Endothelial cell of umbilical vein (primary cell): ENCODE results near the gene UVSSA.

Experiments
- EZH2 ChIP-seq: IDR thresholded peaks from 2 replicates; pipeline ENCODE4 v1.6.1; 2012; ENCODE audit warnings: borderline replicate concordance, low read depth, mild to moderate bottlenecking, moderate library complexity, low read length, inconsistent platforms; ENCODE audit not compliant: severe bottlenecking
- JUN ChIP-seq: IDR thresholded peaks from 2 replicates; pipeline ENCODE4 v1.6.1; 2011; ENCODE audit warnings: borderline replicate concordance, low read depth; ENCODE audit not compliant: insufficient read length, insufficient read depth
- MAX ChIP-seq: IDR thresholded peaks from 2 replicates; pipeline ENCODE4 v1.6.1; 2011; ENCODE audit not compliant: insufficient read depth, insufficient read length
- MYC ChIP-seq: IDR thresholded peaks from one replicate; pipeline ENCODE4 v1.6.1; 2011; ENCODE audit warnings: mild to moderate bottlenecking, low read depth, low read length
- POLR2A ChIP-seq: IDR thresholded peaks from 2 replicates; pipeline ENCODE4 v1.6.1; 2012; ENCODE audit warnings: low read depth, mild to moderate bottlenecking, control low read depth, low read length
- POLR2AphosphoS5 ChIP-seq: IDR thresholded peaks from 2 replicates; pipeline ENCODE4 v1.6.1; 2012; ENCODE audit warnings: low read depth, mild to moderate bottlenecking, control low read depth, low read length, moderate library complexity; ENCODE audit not compliant: insufficient read depth
- TF ChIP-seq, protein P1 (sequence below), 2 donors: IDR thresholded peaks; 1 replicate in 1 of 2; 2 replicates in 1 of 2; pipeline ENCODE4 v1.5.1; 2011; ENCODE audit warnings: low read length in 2 of 2, mild to moderate bottlenecking in 2 of 2, moderate library complexity in 2 of 2, control low read depth in 1 of 2, inconsistent platforms in 1 of 2, low read depth in 1 of 2; ENCODE audit not compliant: insufficient read depth in 1 of 2; ENCODE audit errors: extremely low read depth in 1 of 2

- TF ChIP-seq, protein P1, sequence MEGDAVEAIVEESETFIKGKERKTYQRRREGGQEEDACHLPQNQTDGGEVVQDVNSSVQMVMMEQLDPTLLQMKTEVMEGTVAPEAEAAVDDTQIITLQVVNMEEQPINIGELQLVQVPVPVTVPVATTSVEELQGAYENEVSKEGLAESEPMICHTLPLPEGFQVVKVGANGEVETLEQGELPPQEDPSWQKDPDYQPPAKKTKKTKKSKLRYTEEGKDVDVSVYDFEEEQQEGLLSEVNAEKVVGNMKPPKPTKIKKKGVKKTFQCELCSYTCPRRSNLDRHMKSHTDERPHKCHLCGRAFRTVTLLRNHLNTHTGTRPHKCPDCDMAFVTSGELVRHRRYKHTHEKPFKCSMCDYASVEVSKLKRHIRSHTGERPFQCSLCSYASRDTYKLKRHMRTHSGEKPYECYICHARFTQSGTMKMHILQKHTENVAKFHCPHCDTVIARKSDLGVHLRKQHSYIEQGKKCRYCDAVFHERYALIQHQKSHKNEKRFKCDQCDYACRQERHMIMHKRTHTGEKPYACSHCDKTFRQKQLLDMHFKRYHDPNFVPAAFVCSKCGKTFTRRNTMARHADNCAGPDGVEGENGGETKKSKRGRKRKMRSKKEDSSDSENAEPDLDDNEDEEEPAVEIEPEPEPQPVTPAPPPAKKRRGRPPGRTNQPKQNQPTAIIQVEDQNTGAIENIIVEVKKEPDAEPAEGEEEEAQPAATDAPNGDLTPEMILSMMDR (IDR thresholded peaks at IDR 0.05; ENCODE audit: extremely low read depth in 1 of 2, insufficient read depth in 1 of 2, low read depth in 1 of 2, low read length in 2 of 2), result no peak
- TF ChIP-seq POLR2AphosphoS5, result no peak
- TF ChIP-seq POLR2A, result no peak
- no peak for TF ChIP-seq MAX
- TF ChIP-seq MYC, result no peak
- TF ChIP-seq EZH2, result no peak
- TF ChIP-seq JUN, result no peak
These were observed 64.7 kb downstream of the UVSSA start for GRCh38 chr4:1411436-1412375.
